GM20431 (cell line): ENCODE measurements around the gene UPK2.

ENCODE experiments used
- in situ Hi-C: fragments of 300-500 bp; cut with MseI, MboI; formaldehyde crosslinking; loops from one replicate; pipeline ENCODE4 v1.15.0; 2020; ENCODE audit warnings: low sequenced_read_pairs; ENCODE audit not compliant: unreplicated experiment

The UPK2 gene

GRCh38 chr11:118956094-118956846 lies at the start of gene UPK2:
Gene UPK2 (plus strand): TSS chr11:118956298. CDS start chr11:118956351, 53 bp downstream.
- in situ Hi-C loops: loop anchor here (10.0 to 25.0 kb wide), 2 partner anchors 51 to 269 kb away; partner anchors contain the start of gene TREH

GRCh38 chr11:118907051-118908042 lies 48.8 kb upstream of the UPK2 start:
- in situ Hi-C loops: loop anchor here (10.0 kb wide), 1 partner anchor 47 kb away; the partner anchor contains the start of gene UPK2

- in situ Hi-C loops: loop anchor here (10.0 kb wide), 1 partner anchor 47 kb away; the partner anchor contains the start of gene UPK2
Measured at GRCh38 chr11:118908264-118908663, 47.8 kb upstream of the UPK2 start.

- in situ Hi-C loops: loop anchor here (10.0 kb wide), 1 partner anchor 46 kb away; the partner anchor contains the start of gene UPK2
Measured at GRCh38 chr11:118908901-118909618, 47.0 kb upstream of the UPK2 start.

- in situ Hi-C loops: loop anchor here (10.0 kb wide), 1 partner anchor 45 kb away; the partner anchor contains the start of gene UPK2
Measured at GRCh38 chr11:118909619-118910308, 46.3 kb upstream of the UPK2 start.

- in situ Hi-C loops: no loop called here
Measured at GRCh38 chr11:118910309-118911112, 45.6 kb upstream of the UPK2 start.

- in situ Hi-C loops: no loop called here
Measured at GRCh38 chr11:118911113-118911879, 44.8 kb upstream of the UPK2 start.

GRCh38 chr11:118911880-118912741 lies 44.0 kb upstream of the UPK2 start:
- in situ Hi-C loops: no loop called here

GRCh38 chr11:118912742-118913410 lies 43.2 kb upstream of the UPK2 start:
- in situ Hi-C loops: no loop called here

- in situ Hi-C loops: no loop called here
Measured at GRCh38 chr11:118913411-118914125, 42.5 kb upstream of the UPK2 start.

GRCh38 chr11:118914178-118914918 lies 41.8 kb upstream of the UPK2 start:
- in situ Hi-C loops: no loop called here

GRCh38 chr11:118914987-118915386 lies 41.1 kb upstream of the UPK2 start:
- in situ Hi-C loops: no loop called here

- in situ Hi-C loops: no loop called here
Measured at GRCh38 chr11:118915396-118915795, 40.7 kb upstream of the UPK2 start.

GRCh38 chr11:118915941-118916841 lies 39.9 kb upstream of the UPK2 start:
- in situ Hi-C loops: no loop called here
